Stimulated activated naive CD8-positive, alpha-beta T cell treated with anti-CD3 and anti-CD28 coated beads, Interleukin-15, Interleukin-2, amounts not matched to agents 100 U/mL and 50 U/mL, for 24 hours (primary cell): ENCODE results near the gene FBRSL1.
"Not testable (repeated sequence)": the region's sequence is repeated elsewhere in the genome, so short reads cannot be mapped to it uniquely, and the experiment has no call there.

Source experiments
- ATAC-seq: fragments of 150-1000 bp; cut with Tn5 transposase; one replicate; pipeline ENCODE4 v1.10.0; 2021
- DNase-seq: peaks from one replicate; pipeline ENCODE4 v3.0.0; 2021

Gene FBRSL1

DNA sequence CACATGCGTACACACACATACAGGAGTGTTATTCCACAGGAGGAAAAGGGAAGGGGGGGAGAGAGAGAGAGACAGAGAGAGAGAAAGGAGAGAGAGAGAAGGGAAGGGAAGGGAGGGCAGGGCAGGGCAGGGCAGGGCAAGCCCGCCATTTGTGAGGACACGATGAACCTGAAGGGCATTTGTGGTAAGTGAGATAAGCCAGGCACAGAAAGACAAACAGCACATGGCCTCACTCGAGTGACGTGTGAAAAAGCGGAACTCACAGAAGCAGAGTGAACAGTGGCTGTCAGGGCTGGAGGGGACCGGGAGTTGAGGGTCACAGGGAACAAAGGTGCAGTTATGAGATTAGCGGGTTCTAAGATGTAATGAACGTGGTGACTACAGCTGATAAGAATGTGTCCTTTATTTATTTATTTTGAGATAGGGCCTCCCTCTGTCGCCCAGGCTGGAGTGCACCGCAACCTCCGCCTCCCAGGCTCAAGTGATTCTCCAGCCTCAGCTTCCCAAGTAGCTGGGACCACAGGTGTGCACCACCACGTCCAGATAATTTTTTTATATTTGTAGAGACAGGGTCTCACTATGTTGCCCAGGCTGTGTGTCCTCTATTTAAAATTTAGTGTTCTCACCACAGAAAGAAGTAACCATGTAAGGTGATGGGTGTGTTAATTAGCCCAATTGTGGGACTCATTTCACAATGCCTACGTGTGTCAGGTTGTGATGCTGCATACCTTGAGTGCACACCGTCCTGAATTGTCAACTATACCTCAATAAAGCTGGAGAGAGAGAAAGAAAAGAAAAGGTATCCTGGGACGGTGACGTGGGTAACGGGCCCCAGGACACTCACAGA lies 18.7 kb upstream of the FBRSL1 start:
- DNase-seq (no peak), ATAC-seq (peak; percentile 29)

DNA sequence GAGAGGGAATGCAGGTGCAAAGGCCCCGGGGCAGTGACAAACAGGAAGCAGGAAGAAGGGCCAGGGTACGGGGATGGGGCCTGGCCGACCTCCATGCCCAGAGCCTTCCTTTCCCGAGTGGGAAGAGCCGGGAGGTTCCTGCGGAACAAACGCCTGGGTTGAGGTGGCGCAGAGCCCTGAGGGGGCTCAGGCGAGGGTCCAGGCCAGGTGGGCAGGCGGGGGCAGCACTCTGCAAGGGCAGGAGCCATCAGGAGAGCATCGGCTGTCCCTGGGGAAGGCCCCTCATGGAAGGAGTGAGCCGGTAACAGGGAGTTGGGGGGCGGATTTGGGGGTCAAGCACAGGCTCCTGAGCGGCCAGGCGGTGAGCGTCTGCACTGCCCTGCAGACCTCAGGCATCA lies 18.1 kb upstream of the FBRSL1 start:
- DNase-seq, result no peak
- no peak for ATAC-seq

DNA sequence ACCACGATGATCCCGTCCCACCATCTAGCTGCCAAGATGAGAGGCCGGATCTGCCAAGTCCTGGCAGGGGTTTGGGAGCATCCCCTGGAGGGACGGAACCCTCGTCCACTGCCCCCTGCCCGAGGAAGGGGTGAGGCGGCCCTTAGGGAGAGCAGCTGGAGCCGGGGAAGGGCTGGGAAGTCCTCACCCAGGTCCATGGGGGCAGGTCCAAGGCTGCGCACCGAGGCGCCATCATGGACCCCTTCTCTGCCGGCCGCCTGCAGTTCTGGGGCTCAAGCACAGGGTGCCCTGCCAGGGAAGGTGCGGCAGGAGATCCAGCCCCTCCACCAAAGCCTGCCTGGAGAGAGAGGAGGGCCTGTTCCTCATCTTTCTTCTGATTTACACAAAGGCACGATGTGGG lies 17.6 kb upstream of the FBRSL1 start:
- no peak for DNase-seq
- no peak for ATAC-seq

DNA sequence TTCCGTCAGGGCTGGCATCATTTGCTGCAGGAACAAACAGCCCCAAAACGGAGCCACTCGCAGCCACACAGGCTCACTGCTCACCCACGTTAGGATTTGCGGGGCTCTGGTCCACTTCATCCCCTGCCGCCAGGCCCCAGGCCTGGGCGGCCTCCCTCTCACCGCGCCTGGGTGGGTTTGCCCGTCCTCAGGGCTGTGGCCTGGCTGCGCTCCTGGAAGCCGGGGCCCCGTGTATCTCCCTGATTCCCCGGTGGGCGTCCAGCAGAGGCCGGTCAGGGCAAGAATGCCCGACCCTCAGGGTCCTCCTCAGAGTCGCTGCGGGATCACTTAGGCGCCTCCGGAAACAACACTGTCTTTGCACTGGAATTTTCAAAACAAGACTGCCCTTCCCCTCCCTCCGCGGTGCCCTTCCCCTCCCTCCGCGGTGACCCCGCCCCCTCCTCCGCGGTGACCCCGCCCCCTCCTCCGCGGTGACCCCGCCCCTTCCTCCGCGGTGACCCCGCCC lies 15.7 kb upstream of the FBRSL1 start:
- no peak for ATAC-seq
- peak; percentile 44 for DNase-seq

DNA sequence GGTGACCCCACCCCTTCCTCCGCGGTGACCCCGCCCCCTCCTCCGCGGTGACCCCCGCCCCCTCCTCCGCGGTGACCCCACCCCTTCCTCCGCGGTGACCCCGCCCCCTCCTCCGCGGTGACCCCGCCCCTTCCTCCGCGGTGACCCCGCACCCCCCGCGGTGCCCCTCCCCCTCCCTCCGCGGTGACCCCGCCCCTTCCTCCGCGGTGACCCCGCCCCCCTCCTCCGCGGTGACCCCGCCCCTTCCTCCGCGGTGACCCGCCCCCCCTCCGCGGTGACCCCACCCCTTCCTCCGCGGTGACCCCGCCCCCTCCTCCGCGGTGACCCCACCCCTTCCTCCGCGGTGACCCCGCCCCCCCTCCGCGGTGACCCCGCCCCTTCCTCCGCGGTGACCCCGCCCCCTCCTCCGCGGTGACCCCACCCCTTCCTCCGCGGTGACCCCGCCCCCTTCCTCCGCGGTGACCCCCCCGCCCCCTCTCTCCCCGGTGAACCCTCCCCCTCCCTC lies 15.1 kb upstream of the FBRSL1 start:
- not testable (repeated sequence) for DNase-seq, ATAC-seq

DNA sequence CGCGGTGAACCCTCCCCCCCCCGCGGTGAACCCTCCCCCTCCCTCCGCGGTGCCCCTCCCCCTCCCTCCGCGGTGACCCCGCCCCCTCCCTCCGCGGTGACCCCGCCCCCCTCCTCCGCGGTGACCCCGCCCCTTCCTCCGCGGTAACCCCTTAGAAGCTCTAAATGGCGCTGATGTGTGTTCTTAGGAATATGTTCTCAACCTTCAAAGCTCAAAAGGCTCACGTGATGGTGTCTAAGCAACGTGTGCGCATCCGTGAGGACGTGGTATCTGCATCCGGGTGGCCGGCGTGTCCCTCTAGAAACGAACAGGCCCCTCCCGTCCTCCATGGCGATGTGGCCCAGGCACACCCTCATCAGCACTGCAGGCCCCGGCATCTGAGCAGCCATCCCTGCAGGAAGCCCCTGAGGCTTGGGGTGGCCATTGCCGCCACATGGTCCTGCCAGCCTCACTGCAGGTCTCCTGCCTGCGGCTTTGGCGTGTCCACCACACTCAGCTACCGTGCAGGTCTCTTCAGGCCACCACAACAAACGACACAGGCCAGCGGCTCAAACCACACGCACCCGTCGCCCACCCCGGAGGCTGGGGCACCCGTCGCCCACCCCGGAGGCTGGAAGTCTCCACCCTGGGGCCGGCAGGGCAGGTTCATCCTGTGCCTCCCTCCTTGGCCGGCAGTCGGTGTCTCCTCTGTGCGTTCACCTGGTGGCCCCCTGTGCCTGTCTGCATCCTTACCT lies 14.5 kb upstream of the FBRSL1 start:
- ATAC-seq (peak; percentile 19), DNase-seq (peak; percentile 40)

DNA sequence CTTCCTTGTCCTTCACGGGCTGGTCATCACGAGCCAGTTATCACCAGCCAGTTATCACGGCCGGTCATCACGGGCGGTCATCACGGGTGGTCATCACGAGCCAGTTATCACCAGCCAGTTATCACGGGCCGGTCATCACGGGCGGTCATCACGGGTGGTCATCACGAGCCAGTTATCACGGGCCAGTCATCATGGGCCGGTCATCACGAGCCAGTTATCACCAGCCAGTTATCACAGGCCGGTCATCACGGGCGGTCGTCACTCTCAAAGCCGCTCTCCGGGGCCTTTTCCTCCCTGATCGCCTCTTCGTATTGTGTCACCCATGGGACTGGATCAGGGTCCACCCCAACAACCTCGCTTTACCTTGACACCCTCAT lies 13.9 kb upstream of the FBRSL1 start:
- no peak for ATAC-seq
- no peak for DNase-seq

DNA sequence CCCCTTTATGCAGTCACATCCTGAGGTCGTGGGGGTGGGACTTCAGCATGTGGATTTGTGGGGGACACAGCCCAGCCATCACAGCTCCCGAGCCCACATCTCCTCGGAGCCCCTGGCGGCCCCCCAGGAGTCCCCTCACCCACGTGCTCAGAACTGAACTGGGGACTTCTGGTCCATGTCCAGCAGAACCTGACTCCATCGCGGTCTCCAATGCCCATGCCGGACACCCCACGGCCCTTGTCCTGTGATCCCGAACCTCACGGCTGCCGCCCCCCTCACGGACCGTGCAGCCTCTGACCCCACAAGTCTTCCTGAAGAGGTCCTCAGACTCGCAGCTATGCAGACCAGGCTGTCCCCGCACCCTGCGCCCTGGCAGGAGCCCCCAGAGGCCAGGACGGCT lies 13.5 kb upstream of the FBRSL1 start:
- DNase-seq (no peak), ATAC-seq (no peak)

DNA sequence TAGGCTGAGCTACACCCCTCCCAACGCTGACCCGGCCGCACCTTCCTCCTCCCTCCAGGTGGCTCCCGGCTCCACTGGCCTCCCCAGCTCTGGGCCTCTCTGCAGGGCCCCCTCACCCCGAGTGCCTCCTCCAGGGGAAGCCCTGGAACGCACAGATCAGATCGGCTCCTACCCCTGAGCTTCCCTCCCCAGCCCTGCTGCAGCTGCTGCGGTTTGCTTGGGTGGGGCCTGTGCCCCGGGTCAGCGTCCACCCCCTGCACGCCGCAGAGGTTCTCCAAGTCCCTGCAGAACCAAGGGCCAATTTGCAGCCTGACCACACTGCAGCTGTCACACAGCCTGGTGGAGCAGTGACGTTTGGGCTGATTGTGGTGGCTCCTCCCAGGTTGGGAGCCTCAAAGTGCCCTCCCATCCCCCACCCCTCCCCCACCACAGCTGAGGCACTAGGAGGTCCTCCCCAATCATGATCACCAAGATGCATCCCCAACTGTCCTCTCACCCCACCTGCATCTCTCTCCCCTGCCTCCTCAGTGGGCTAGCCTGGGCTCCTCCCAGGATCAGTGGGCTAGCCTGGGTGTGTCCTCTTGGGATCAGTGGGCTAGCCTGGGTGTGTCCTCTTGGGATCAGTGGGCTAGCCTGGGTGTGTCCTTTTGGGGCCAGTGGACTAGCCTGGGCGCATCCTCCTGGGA lies 12.8 kb upstream of the FBRSL1 start:
- DNase-seq, result no peak
- no peak for ATAC-seq

DNA sequence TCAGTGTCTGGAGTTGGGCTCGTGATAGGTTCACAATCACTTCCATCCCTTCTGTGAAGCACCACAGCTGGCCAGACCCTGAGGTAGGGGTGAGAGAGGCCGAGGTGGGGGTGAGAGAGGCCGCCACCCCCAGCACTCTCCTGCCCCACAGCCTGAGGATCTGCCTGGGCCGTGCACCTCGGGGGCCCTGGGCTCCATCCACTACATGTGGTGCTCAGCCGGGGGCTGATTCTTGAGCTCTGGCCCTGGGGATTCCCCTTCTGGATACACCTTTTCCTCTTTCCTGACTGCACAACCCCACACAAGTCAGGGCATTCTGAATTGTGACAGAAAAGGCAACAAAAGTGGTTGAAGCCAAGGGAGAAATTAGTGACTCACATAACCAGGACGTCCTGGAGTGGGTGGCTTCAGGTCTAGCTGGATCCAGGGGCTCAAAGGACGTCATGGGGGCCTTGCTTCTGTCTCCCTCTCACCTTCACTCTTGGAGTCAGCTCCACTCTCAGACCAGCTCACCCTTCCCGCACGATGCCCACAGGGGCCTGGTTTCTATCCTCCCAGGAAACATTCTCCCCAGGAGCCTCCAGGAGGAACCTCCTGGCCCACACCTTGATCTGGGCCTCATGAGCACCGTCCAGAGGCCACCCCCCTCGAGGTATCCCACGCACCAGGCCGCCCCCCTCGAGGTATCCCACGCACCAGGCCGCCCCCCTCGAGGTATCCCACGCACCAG lies 12.1 kb upstream of the FBRSL1 start:
- peak; percentile 22 for ATAC-seq
- DNase-seq, result no peak

DNA sequence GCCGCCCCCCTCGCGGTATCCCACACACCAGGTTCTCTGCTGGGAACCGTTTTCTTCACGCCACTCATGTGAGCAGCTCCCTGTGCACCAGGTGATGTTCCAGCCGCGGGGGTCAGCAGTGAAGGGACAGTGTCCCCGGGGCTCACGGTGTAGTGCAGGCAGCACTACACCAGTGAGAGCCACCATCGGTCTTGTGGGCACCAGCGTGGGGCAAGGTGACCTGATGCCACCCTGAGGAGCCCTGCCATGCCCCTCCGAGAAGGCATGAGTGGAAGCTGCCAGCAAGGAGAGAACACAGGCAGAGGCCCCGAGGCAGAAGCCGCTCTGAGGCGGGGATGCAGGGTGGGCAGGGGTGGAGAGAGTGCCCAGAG lies 11.5 kb upstream of the FBRSL1 start:
- ATAC-seq (no peak), DNase-seq (no peak)

DNA sequence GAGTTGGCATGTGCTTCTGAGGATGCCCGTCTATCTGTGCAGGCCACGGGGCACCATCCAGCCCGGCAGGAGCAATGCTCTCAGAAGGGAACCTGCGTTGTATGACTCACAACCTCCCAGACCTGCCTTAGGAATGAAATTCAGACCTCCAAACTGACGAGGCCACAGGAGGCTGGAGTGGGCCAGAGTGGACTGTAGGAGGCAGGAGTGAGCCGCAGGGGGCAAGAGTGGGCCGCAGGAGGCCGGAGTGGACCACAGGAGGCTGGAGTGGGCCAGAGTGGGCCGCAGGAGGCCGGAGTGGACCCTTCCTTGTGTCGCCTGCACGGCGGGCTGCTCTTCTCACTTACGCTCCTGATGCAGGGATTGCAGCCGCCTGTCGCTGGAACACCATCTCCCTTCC lies 11.1 kb upstream of the FBRSL1 start:
- ATAC-seq, result no peak
- no peak for DNase-seq

DNA sequence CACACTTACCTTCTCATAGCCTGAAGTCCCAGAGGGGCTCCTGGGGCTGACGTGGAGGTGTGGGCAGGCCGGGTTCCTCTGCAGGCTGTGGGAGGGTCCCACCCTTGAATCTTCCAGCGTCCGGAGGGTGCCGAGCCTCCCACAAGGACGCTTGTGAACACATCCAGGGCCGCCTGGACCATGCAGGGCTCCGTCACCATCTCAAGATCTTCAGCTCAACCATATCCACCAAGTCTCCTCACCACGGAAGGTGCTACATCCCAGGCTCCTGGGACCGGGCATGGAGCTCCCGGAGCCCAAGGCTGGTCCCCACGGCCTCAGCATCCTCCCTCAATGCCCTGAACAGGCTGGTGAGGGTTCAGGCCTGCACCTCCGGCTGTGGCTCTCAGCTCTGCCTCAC lies 10.7 kb upstream of the FBRSL1 start:
- ATAC-seq (no peak), DNase-seq (no peak)

DNA sequence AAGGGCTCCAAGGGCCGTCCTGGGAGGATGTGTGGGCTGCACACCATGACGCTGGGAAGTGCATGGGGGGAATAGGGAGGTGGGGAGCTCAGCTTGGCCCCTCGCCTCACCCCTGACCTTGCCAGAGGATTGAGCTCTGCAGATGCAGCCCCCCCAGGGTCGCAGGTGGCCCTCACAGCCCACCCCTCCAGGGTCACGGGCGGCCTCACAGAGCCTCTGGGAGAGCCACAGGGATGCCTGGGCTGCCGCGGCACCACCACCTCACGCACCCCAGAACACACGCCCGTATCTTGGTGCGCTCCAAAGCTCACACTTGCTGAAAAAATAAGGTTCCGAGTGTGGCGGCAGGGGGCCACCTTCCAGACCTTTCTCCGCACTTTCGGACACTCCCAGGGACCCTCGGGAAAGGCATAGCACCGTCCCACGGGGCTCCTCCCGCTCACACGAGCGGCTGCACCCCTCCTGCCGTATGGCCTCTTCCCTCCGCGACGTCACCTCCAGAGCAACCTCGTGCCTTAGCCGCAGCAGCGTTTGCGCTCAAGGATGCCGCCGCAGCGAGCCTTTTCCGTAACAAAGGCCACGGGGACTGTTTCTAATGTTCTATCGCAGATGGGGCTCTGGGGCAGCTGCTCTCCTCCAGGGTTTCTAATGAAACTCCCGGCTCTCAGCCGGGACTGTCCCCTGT lies 9.9 kb upstream of the FBRSL1 start:
- DNase-seq (no peak), ATAC-seq (no peak)

DNA sequence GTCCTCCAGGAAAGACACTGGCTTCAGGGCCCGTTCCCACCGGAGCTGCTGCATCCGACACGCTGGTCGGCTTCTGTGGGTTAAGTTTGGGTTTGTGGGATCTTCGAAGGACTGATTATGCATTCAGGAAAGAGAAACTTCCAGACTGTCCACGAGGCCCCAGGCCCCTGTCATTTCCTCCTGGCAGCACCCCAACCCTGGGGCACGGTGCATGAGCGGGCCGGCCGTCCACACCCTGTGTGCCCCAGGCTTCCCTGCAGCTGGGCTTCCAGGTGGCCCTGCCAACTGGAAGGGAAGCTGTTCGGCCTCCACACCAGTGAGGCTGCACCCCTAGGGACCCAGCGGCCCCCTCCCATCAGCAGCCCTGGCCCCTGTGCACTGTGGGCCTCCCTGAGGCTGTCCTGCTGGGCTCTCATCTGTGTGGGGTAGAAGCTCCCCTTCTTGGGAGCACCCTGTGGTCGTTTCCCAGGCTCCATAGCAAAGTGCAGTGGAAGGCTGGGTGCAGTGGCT lies 9.3 kb upstream of the FBRSL1 start:
- no peak for DNase-seq
- no peak for ATAC-seq

DNA sequence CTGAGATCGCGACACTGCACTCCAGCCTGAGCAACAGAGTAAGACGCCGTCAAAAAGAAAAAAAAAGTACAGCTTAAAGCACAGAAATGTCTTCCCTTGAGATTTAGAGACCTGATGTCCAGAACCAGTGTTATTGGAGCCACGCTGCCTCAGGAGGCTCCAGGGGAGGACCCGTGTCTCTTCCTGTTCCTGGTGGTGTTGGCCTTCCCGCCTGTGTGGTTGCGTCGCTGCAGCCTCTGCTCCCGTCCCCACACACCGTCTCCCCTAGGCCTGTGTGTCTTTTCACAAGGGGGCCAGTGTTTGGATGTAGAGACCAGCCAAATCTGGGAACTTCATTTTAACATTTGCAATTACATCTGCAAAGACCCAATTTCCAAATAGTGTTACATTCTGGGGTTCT lies 8.6 kb upstream of the FBRSL1 start:
- ATAC-seq, result no peak

DNA sequence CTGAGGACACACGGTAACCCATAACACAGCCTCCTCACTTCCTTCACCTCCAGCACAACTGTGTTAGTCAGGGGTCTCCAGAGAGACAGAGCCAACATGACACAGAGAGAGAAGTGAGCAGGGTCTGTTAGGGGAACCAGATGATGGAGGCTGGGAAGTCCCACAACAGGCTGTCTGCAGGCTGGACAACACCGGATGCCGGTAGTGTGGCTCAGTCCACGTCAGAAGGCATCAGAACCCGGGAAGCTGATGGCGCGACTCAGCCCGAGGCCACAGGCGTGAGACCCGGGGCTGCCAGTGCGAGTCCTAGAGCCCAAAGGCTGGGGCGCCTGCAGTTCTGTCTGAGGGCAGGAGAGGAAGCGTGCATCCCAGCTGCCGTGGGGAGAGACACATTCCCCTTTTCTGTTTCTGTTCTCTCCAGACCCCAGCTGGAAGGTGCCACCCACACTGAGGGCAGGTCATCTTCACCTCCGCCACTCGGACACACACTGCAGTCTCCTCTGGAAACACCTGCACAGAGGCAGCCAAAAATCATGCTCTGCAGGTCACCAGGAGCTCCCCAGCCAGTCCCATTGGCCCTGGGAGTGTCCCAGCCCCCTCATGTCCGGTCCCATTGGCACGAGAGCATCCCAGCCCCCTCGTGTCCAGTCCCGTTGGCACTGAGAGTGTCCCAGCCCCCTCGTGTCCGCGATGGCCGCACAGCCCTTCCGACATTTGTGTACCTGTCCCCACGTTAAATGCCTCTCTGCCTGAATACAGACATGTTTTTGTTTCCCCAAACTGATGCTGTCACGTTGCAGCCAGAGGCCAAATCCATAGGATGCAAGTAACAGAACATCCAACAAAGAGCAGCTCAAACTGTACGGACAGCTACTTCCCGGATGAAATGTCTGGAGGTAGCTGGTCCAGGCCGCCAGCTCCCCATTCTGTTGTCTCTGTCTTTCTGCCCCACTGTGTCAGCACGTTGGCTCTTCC lies 7.9 kb upstream of the FBRSL1 start:
- DNase-seq (no peak), ATAC-seq (no peak)

More for the DNA sequence above, 8.6 kb upstream of the FBRSL1 start:
- no peak for DNase-seq

DNA sequence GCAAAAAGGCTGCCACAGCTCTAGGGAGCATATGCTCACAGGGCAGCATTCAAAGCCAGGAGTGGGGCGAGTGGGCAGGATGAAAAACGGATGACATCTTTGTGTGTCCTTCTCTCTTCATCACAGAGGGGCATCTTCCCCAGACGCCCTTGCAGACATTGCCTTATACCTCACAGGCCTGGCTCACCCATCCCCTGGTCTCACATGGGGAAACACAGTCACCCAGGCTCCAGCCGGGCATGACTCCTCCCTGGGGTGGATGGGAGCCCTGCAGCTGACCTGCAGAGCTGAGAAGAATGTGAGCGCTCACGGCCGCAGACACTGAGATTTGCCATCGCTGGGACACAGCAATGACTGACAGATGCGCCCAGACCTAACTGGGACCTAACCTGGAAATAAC lies 7.2 kb upstream of the FBRSL1 start:
- DNase-seq (no peak), ATAC-seq (no peak)

DNA sequence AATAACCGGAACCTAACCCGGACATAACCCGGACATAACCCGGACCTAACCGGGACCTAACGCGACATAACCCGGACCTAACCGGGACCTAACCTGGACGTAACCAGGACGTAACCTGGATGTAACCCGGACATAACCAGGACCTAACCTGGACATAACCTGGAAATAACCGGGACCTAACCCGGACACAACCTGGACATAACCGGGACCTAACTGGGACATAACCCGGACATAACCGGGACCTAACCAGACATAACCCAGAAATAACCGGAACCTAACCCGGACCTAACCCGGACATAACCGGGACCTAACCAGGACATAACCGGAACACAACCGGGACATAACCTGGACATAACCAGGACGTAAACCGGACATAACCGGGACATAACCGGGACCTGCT lies 6.7 kb upstream of the FBRSL1 start:
- no peak for DNase-seq
- ATAC-seq, result no peak

DNA sequence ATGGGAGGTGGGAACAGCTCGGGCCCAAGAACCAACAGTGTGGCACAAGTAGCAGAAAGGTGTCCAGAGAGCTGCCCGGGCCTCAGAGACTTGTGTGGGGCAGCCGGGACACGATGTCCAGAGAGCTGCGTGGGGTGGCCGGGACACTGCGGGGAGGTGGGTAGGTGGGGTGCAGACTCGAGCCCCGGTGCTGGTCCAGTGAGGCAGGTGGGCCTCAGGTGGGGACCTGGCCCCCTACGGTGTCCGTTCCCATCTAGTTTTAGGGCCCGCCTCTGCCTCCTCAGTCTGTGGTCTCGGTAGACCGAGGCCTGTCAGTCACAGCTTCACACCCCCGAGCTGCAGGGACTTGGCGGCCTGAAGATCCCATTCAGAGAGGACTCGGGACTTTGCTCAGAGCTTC lies 6.3 kb upstream of the FBRSL1 start:
- no peak for ATAC-seq

More for the DNA sequence above, 6.3 kb upstream of the FBRSL1 start:
- no peak for DNase-seq
